Erythroblast (primary cell): Measurements from ENCODE around the gene PTTG1IP2.

Experiments used
- DNase-seq, 2 experiments: peaks; one replicate each; lab custom pipeline; 2025; lab: John Stamatoyannopoulos, UW
- GATA1 ChIP-seq: IDR thresholded peaks from 2 replicates; pipeline ENCODE4 v1.6.1; 2011; ENCODE audit warnings: low read depth, mild to moderate bottlenecking, control low read depth, low read length, moderate library complexity
- POLR2A ChIP-seq: IDR thresholded peaks from 2 replicates; pipeline ENCODE4 v1.6.1; 2011; ENCODE audit warnings: mild to moderate bottlenecking, low read length

Gene PTTG1IP2

GRCh38 chr7:90503367-90503766, 33.9 kb downstream of the PTTG1IP2 start:
- TF ChIP-seq POLR2A = no peak
- no peak for TF ChIP-seq GATA1
- no peak for DNase-seq

GRCh38 chr7:90507692-90508091, 38.3 kb downstream of the PTTG1IP2 start:
- TF ChIP-seq POLR2A (no peak), GATA1 (no peak)
- no peak for DNase-seq

- no peak for DNase-seq
- TF ChIP-seq GATA1 (no peak), POLR2A (no peak)
Measured at GRCh38 chr7:90511776-90512175, 42.3 kb downstream of the PTTG1IP2 start.

- no peak for DNase-seq
- TF ChIP-seq POLR2A (no peak), GATA1 (no peak)
Measured at GRCh38 chr7:90512821-90513254, 43.4 kb downstream of the PTTG1IP2 start.

DNA sequence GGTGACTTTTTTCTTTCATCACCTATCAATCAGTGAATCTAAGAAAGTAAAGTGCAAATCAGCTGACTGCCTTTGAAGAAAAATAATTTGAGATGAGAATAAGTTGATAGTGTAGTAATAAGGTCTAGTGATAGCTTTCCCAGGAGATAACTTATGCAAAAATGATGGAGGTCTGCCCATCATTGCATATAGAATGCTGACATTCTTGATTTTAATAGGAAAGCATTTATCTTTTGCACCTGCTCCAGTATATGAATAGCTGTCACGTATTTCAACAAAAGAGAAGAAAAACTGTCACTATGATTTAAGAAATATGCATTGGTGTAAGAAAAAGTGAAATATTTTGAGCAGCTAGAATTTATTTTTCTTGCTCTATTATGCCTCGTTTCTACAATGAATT, 46.8 kb downstream of the PTTG1IP2 start:
- TF ChIP-seq POLR2A (no peak), GATA1 (no peak)
- DNase-seq = no peak

DNA sequence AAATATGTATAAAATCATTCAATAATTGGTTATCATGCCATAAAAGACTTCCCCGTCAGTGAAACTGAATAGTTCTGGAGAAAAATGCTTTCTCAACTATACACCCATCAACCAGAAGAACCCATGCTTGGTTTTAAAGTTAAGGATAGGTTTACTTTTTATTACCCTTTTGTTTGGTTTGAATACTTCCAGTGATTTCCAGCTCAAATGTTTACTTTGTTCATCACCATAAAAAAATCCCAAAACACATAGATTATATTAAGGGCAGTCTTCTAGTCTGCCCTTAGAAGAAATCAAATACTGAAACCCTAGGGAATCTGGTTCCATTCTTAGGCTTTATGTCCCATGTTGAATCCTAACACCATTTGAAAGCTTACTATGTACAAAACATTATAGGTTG, 49.2 kb downstream of the PTTG1IP2 start:
- TF ChIP-seq POLR2A (no peak), GATA1 (no peak)
- DNase-seq = no peak

GRCh38 chr7:90520484-90520883, 51.0 kb downstream of the PTTG1IP2 start:
- TF ChIP-seq POLR2A = no peak
- no peak for TF ChIP-seq GATA1
- DNase-seq = no peak

GRCh38 chr7:90530263-90530662, 60.8 kb downstream of the PTTG1IP2 start:
- no peak for TF ChIP-seq POLR2A
- no peak for TF ChIP-seq GATA1

DNA sequence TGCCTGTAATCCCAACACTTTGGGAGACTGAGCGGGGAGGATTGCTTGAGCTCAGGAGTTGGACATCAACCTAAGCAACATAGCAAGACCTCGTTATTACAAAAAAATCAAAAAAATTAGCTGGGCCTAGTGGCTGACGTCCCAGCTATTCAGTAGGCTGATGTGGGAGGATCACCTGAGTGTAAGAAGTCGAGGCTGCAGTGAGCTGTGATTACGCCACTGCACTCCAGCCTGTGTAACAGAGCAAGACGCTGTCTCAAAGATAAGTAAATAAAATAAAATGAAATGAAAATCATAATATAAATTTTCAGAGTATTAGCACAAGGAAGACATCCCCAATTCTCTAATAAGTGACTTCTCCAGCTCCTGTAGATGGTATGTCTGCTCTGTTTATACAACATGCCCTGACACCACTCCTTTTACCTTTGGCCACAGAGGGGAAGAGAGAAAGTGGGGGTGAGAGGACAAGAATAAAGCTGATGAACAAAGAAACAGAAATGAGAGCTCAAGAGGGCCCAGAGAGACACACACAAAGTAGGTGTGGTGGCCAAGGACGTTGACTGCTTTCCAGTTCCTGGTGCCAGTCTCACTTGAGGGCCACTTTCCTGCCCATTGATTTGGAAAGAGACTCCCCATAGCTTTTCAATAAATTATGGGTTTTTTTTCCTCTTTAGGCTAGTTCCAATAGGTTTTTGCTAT, 62.9 kb downstream of the PTTG1IP2 start:
- TF ChIP-seq POLR2A (no peak), GATA1 (no peak)
- no peak for DNase-seq

More at GRCh38 chr7:90530263-90530662, 60.8 kb downstream of the PTTG1IP2 start:
- DNase-seq = no peak

GRCh38 chr7:90536449-90536848, 67.0 kb downstream of the PTTG1IP2 start:
- DNase-seq = no peak
- TF ChIP-seq GATA1 = no peak
- no peak for TF ChIP-seq POLR2A

DNA sequence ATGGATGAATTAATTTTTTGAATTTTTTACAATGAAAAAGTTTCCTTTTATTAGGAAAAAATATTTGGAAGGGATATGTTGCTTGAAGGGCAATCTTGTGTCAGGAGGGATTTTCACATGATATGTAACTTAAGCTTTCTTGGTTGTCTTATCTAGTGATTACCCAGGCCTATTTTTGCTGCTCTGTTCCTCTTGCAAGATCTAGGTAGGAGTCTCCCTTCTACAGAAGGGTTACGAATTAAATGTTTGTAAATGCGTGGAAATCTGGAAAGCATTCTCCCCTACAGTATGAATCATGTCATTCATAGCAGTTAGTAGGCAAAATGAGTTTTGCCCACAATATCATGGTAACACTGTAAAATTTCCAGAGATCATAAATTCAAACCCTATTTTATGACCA, 69.0 kb downstream of the PTTG1IP2 start:
- no peak for DNase-seq

DNA sequence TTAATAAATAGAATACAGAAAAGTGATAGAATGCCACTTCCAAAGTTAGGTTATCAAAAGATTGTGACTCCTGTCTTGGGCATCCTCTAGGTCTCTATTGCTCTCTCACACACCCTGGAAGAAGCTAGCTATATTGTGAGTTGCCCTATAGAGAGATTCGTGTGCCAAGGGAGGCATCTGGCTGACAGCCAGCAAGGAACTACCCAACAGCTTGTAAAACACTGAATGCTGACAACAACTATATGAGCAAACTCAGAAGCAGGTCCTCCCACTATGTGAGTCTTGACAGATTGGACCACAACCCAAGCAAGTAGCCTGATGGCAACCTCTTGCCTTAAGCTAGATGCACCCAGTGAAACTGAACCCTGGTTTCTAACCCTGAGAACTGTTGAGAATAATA, 71.0 kb downstream of the PTTG1IP2 start:
- DNase-seq = no peak
- TF ChIP-seq GATA1 = no peak
- TF ChIP-seq POLR2A = no peak

More for the DNA sequence above, 69.0 kb downstream of the PTTG1IP2 start:
- TF ChIP-seq POLR2A = no peak
- TF ChIP-seq GATA1 = no peak

DNA sequence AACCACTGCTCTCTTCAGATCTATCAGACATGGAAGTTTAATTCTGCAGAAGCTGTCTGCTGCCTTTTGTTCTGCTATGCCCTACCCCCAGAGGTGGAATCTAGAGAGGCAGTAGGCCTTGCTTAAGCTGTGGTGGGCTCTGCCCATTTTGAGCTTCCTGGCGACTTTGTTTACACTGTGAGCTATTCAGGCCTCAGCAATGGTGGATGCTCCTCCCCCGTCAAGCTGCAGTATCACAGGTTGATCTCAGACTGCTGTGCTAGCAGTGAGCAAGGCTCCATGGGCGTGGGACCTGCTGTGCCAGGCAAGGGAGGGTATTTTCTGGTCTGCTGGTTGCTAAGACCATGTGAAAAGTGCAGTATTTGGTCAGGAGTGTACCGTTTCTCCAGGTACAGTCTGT, 81.6 kb downstream of the PTTG1IP2 start:
- DNase-seq = no peak
- TF ChIP-seq GATA1 (no peak), POLR2A (no peak)

DNA sequence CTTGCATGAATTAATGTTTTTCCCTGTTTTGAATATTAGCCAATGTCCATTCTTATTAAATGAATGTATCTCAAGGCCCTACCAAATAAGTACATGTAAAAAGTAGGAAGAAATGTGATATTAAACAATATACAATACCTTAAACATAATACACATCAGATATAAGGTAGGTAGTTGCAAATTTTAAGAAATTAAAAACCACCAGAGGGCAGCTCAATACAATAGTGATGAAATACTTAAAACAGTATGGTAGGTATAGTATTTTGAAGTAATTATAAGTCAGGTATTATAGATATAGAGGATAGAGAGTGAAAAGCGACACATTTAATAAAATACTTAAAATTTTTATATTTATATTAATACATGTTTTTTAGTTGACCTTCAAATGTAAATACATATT, 83.1 kb downstream of the PTTG1IP2 start:
- no peak for DNase-seq
- TF ChIP-seq POLR2A (no peak), GATA1 (no peak)

DNA sequence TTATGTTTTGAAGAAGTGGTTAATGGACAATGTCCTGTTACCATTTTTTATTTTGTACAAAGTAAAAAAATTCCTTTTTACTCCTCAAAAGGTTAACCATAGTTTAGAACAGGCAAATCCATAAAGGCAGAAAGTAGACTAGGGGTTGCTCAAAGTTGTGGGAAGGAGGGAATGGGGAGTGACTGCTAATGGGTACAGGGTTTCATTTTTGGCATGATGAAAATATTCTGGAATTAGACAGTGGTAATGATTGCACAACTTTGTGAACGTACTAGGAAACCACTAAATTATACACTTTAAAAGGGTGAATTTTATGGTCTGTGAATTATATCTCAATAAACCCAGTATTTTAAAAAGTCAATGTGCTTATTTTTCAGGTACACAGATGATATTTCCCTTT, 91.3 kb downstream of the PTTG1IP2 start:
- no peak for TF ChIP-seq GATA1
- TF ChIP-seq POLR2A = no peak
- no peak for DNase-seq
